Natural killer cell (primary cell): Measurements from ENCODE around the gene SLC35B2. TPM values are rescaled to one million over a fixed set of nuclear protein-coding genes. Genes with fewer than 3 reads are reported as not detected.

ENCODE experiments used
- ATAC-seq, 3 donors: fragments of 150-1000 bp in 2 of 3; fragments of 200-7000 bp in 1 of 3; cut with Tn5 transposase; 1 replicate in 1 of 3; 2 replicates in 2 of 3; pipeline ENCODE4 v1.10.0; 2021; ENCODE audit warnings: mild to moderate bottlenecking in 2 of 3, moderate library complexity in 2 of 3
- DNase-seq, 2 donors: peaks; one replicate each; pipeline versions ENCODE4 v3.0.0 to v3.0.0-alpha.2; 2013 to 2021; ENCODE audit warnings: mixed read lengths in 1 of 2
- H3K27ac ChIP-seq: one replicate; pipeline ENCODE4 v1.5.1; 2013; ENCODE audit warnings: mild to moderate bottlenecking, low read length
- H3K27me3 ChIP-seq: one replicate; pipeline ENCODE4 v1.6.1; 2013; ENCODE audit warnings: low read length; ENCODE audit not compliant: control insufficient read depth, insufficient read depth
- H3K36me3 ChIP-seq: one replicate; pipeline ENCODE4 v1.6.1; 2013; ENCODE audit warnings: low read length; ENCODE audit not compliant: control insufficient read depth, insufficient read depth
- H3K4me1 ChIP-seq: one replicate; pipeline ENCODE4 v1.6.1; 2013; ENCODE audit warnings: low read length; ENCODE audit not compliant: control insufficient read depth, insufficient read depth
- H3K4me3 ChIP-seq: one replicate; pipeline ENCODE4 v1.5.1; 2013; ENCODE audit warnings: low read length
- H3K9me3 ChIP-seq: one replicate; pipeline ENCODE4 v1.6.1; 2013; ENCODE audit warnings: low read length; ENCODE audit not compliant: control insufficient read depth, insufficient read depth
- H3K27ac Mint-ChIP-seq, 2 donors: one replicate each; pipeline ENCODE4 v1.8.0; 2022; ENCODE audit warnings: mild to moderate bottlenecking in 2 of 2, mixed read lengths in 2 of 2, moderate library complexity in 1 of 2
- H3K27me3 Mint-ChIP-seq, 2 donors: one replicate each; pipeline ENCODE4 v1.8.0; 2022; ENCODE audit warnings: low read depth in 2 of 2, mixed read lengths in 2 of 2
- H3K36me3 Mint-ChIP-seq: one replicate; pipeline ENCODE4 v1.8.0; 2022; ENCODE audit warnings: mixed read lengths
- H3K4me1 Mint-ChIP-seq, 2 donors: one replicate each; pipeline ENCODE4 v1.8.0; 2022; ENCODE audit warnings: mixed read lengths in 2 of 2
- H3K4me3 Mint-ChIP-seq: one replicate; pipeline ENCODE4 v1.8.0; 2022; ENCODE audit warnings: mild to moderate bottlenecking, moderate library complexity, mixed read lengths
- H3K9me3 Mint-ChIP-seq, 2 donors: one replicate each; pipeline ENCODE4 v1.8.0; 2022; ENCODE audit warnings: mixed read lengths in 2 of 2
- CTCF ChIP-seq: fragments of 200-600 bp; IDR thresholded peaks from one replicate; pipeline ENCODE4 v1.8.0; 2022; ENCODE audit warnings: antibody characterized with exemption
- WGBS: methylation state at CpG from one replicate; pipeline ENCODE4 v1.1.7; 2013; ENCODE audit warnings: missing lambda C conversion rate; ENCODE audit not compliant: insufficient coverage; 5-methylcytosine and 5-hydroxymethylcytosine counted together
- intact Hi-C: fragments of 100-400 bp; cut with micrococcal nuclease; formaldehyde crosslinking; loops from one replicate; pipeline ENCODE4 v1.14.2; 2022
- total RNA-seq, 4 donors: library from RNA; stranded (reverse); fragments of 120-200 nt in 1 of 4; gene quantifications; one replicate each; pipeline versions ENCODE4 v1.2.3 to v1.2.4, GENCODE V29; 2013 to 2022

The SLC35B2 gene
- total RNA-seq, 3 donors from 2014 or later (not counting 1 experiment from before 2014, with no cell fraction given): 20.9 to 27.7 (median 26.8) TPM

- Histone ChIP-seq H3K4me3 (no peak overlapping the region), H3K27ac (no peak overlapping the region), H3K36me3 (peaks cover 65% of the 10 kb centered on the region), H3K27me3 (no peaks in the 10 kb centered on the region), H3K9me3 (no peaks in the 10 kb centered on the region), H3K4me1 (peaks cover 23% of the 10 kb centered on the region)
- 78% methylated on average over 5 of the region's 6 CpGs for WGBS
- intact Hi-C loops: no loop called here
- DNase-seq (no peak), ATAC-seq (no peak)
- Mint-ChIP-seq H3K4me3 (no peak overlapping the region), H3K27me3 (no peaks in the 10 kb centered on the region), H3K9me3 (no peaks in the 10 kb centered on the region), H3K36me3 (peaks cover 18% of the 10 kb centered on the region), H3K27ac (peak overlapping the region; percentile 34 to 99), H3K4me1 (peaks cover 52 to 66% of the 10 kb centered on the region in 2 donors)
- TF ChIP-seq CTCF: no peak
Observed at GRCh38 chr6:44250067-44250717, 7.1 kb downstream of the SLC35B2 start.

- ATAC-seq (no peak), DNase-seq (peak in 1 of 2 donors; percentile 15)
- Mint-ChIP-seq H3K36me3 (peaks cover 18% of the 10 kb centered on the region), H3K9me3 (no peaks in the 10 kb centered on the region), H3K4me1 (peaks cover 44 to 60% of the 10 kb centered on the region in 2 donors), H3K27me3 (no peaks in the 10 kb centered on the region), H3K27ac (peak overlapping the region; percentile 99), H3K4me3 (peak overlapping the region; percentile 100)
- Histone ChIP-seq H3K27ac (no peak overlapping the region), H3K4me1 (peaks cover 23% of the 10 kb centered on the region), H3K27me3 (no peaks in the 10 kb centered on the region), H3K9me3 (no peaks in the 10 kb centered on the region), H3K36me3 (peaks cover 55% of the 10 kb centered on the region), H3K4me3 (no peak overlapping the region)
- no peak for TF ChIP-seq CTCF
- intact Hi-C loops: loop anchor here (5.0 kb wide), 1 partner anchor 1077 kb away; the partner anchor contains the start of gene SRF
- WGBS: 78% methylated on average over 9 of the region's 9 CpGs
Observed at GRCh38 chr6:44249082-44249748, 8.1 kb downstream of the SLC35B2 start.

- ATAC-seq (no peak), DNase-seq (peak in 1 of 2 donors; percentile 8)
- H3K4me1 ChIP-seq: peaks cover 23% of the 10 kb centered on the region
- H3K9me3 ChIP-seq: no peaks in the 10 kb centered on the region
- peak overlapping the region; percentile 97 for H3K4me3 ChIP-seq
- Mint-ChIP-seq H3K36me3 (peaks cover 18% of the 10 kb centered on the region), H3K27ac (peak overlapping the region; percentile 99), H3K27me3 (no peaks in the 10 kb centered on the region), H3K4me1 (peaks cover 43 to 54% of the 10 kb centered on the region in 2 donors), H3K4me3 (peak overlapping the region; percentile 100), H3K9me3 (no peaks in the 10 kb centered on the region)
- H3K36me3 ChIP-seq: peaks cover 49% of the 10 kb centered on the region
- no peaks in the 10 kb centered on the region for H3K27me3 ChIP-seq
- WGBS: no CpG with 5 or more reads among the region's 1 CpG
- intact Hi-C loops: loop anchor here (5.0 kb wide), 1 partner anchor 1076 kb away; the partner anchor contains the start of gene SRF
- H3K27ac ChIP-seq: peak overlapping the region; percentile 98
- no peak for TF ChIP-seq CTCF
Observed at GRCh38 chr6:44248579-44248978, 8.7 kb downstream of the SLC35B2 start.
